ENCODE measurements around the gene PHACTR3. TPM values are rescaled to one million over a fixed set of nuclear protein-coding genes. Genes with fewer than 3 reads are reported as not detected.

Gene PHACTR3
- total RNA-seq, 1 experiment from 2014 or later = not detected

DNA sequence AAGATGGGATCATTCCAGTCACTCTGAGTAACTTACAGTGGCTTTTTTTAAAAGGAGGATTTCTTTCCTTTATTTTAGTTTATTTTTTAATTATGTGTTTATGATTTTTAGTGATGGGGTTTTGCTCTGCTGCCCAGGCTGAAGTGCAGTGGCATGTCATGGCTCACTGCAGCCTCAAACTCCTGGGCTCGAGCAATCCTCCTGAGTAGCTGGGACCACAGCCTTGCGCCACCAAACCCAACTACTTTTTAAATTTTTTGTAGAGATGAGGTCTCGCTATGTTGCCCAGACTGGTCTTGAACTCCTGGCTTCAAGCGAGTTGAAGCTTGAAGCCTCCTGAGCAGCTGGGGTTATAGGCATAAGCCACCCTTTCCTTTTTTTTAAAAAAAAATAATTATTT is 31.8 kb upstream of the PHACTR3 start:
- ChIA-PET RAD21 (ENCODE audit: low non-redundant PET in 1 of 2, low total read pairs in 2 of 2, uncharacterized antibody in 2 of 2, unreplicated experiment in 2 of 2) (no interaction called here), CTCF (no interaction called here), POLR2A (no interaction called here)
- no peaks in the 10 kb centered on the region for H3K79me2 ChIP-seq (ENCODE audit: insufficient read depth, low read length)
- no peak overlapping the region for H3K9ac ChIP-seq (ENCODE audit: low read length)
- no peaks in the 10 kb centered on the region for H3K36me3 ChIP-seq (ENCODE audit: control insufficient read depth in 1 of 2, insufficient read depth in 2 of 2, low read length in 2 of 2)
- TF ChIP-seq EZH2phosphoT487 (IDR thresholded peaks at IDR 0.05; ENCODE audit: borderline replicate concordance) (no peak), YY1 (IDR thresholded peaks at IDR 0.05; ENCODE audit: extremely low read depth, insufficient replicate concordance, low read depth, low read length) (no peak), POLR2AphosphoS5 (IDR thresholded peaks at IDR 0.05; ENCODE audit: low read depth, low read length) (no peak), SRF (IDR thresholded peaks at IDR 0.05; ENCODE audit: low read depth) (no peak), POLR2A (IDR thresholded peaks at IDR 0.05; ENCODE audit: borderline replicate concordance, extremely low read depth, insufficient read depth, insufficient read length) (no peak), EZH2 (IDR thresholded peaks at IDR 0.05) (no peak), ZFX (IDR thresholded peaks at IDR 0.05) (no peak), RAD21 (IDR thresholded peaks at IDR 0.05; ENCODE audit: low read depth) (no peak), CEBPB (IDR thresholded peaks at IDR 0.05; ENCODE audit: low read depth) (no peak), FOSL1 (IDR thresholded peaks at IDR 0.05; ENCODE audit: low read depth) (no peak), ZNF274 (IDR thresholded peaks at IDR 0.05; ENCODE audit: low read depth, low read length) (no peak), JUND (IDR thresholded peaks at IDR 0.05) (no peak), CBX3 (IDR thresholded peaks at IDR 0.05; ENCODE audit: low read depth) (no peak), SP1 (IDR thresholded peaks at IDR 0.05; ENCODE audit: low read depth) (no peak), SIN3A (IDR thresholded peaks at IDR 0.05; ENCODE audit: low read depth) (no peak)
- TF ChIP-seq, protein P1, sequence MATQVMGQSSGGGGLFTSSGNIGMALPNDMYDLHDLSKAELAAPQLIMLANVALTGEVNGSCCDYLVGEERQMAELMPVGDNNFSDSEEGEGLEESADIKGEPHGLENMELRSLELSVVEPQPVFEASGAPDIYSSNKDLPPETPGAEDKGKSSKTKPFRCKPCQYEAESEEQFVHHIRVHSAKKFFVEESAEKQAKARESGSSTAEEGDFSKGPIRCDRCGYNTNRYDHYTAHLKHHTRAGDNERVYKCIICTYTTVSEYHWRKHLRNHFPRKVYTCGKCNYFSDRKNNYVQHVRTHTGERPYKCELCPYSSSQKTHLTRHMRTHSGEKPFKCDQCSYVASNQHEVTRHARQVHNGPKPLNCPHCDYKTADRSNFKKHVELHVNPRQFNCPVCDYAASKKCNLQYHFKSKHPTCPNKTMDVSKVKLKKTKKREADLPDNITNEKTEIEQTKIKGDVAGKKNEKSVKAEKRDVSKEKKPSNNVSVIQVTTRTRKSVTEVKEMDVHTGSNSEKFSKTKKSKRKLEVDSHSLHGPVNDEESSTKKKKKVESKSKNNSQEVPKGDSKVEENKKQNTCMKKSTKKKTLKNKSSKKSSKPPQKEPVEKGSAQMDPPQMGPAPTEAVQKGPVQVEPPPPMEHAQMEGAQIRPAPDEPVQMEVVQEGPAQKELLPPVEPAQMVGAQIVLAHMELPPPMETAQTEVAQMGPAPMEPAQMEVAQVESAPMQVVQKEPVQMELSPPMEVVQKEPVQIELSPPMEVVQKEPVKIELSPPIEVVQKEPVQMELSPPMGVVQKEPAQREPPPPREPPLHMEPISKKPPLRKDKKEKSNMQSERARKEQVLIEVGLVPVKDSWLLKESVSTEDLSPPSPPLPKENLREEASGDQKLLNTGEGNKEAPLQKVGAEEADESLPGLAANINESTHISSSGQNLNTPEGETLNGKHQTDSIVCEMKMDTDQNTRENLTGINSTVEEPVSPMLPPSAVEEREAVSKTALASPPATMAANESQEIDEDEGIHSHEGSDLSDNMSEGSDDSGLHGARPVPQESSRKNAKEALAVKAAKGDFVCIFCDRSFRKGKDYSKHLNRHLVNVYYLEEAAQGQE (IDR thresholded peaks at IDR 0.05; ENCODE audit: low read depth) = no peak
- TF ChIP-seq, protein P2, sequence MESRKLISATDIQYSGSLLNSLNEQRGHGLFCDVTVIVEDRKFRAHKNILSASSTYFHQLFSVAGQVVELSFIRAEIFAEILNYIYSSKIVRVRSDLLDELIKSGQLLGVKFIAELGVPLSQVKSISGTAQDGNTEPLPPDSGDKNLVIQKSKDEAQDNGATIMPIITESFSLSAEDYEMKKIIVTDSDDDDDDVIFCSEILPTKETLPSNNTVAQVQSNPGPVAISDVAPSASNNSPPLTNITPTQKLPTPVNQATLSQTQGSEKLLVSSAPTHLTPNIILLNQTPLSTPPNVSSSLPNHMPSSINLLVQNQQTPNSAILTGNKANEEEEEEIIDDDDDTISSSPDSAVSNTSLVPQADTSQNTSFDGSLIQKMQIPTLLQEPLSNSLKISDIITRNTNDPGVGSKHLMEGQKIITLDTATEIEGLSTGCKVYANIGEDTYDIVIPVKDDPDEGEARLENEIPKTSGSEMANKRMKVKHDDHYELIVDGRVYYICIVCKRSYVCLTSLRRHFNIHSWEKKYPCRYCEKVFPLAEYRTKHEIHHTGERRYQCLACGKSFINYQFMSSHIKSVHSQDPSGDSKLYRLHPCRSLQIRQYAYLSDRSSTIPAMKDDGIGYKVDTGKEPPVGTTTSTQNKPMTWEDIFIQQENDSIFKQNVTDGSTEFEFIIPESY (IDR thresholded peaks at IDR 0.05; ENCODE audit: extremely low read depth, insufficient replicate concordance, low read length) = no peak
- TF ChIP-seq, protein P3, sequence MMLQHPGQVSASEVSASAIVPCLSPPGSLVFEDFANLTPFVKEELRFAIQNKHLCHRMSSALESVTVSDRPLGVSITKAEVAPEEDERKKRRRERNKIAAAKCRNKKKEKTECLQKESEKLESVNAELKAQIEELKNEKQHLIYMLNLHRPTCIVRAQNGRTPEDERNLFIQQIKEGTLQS (IDR thresholded peaks at IDR 0.05) = no peak
- TF ChIP-seq, protein P4, sequence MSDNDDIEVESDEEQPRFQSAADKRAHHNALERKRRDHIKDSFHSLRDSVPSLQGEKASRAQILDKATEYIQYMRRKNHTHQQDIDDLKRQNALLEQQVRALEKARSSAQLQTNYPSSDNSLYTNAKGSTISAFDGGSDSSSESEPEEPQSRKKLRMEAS (IDR thresholded peaks at IDR 0.05) = no peak
- no peak overlapping the region for H2AFZ ChIP-seq (ENCODE audit: low read depth, low read length, poor library complexity, severe bottlenecking)
- H3K4me3 ChIP-seq (replicated peaks in 1 of 2; ENCODE audit: low read depth in 1 of 2, low read length in 2 of 2) = no peak overlapping the region
- no peak for DNase-seq (ENCODE audit: low read depth, low spot score)
- no peak overlapping the region for H3K4me2 ChIP-seq (ENCODE audit: low read length)
- no peaks in the 10 kb centered on the region for H3K9me3 ChIP-seq (ENCODE audit: control insufficient read depth in 1 of 2, insufficient read depth in 1 of 2, low read depth in 1 of 2, low read length in 2 of 2)
- H3K9me2 ChIP-seq (ENCODE audit: insufficient read depth) = no peaks in the 10 kb centered on the region
- no peak overlapping the region for H3K27ac ChIP-seq (ENCODE audit: low read depth, low read length)
- intact Hi-C loops (cut with micrococcal nuclease) = no loop called here
- H3K27me3 ChIP-seq (ENCODE audit: insufficient read depth, low read length) = 0 out of 2 replicates have a peak, but pooled peaks cover 6% of the 10 kb centered on the region
- no peaks in the 10 kb centered on the region for H4K20me1 ChIP-seq (ENCODE audit: insufficient read depth)
- H3K4me1 ChIP-seq (ENCODE audit: control insufficient read depth in 1 of 2, insufficient read depth in 2 of 2, low read length in 2 of 2) = 0 out of 4 replicates have a peak, but pooled peaks cover 0 to 2% of the 10 kb centered on the region in 2 experiments
- ATAC-seq = no peak
- BruUV-seq (replicated peaks) = no TSS peak

Data from HCT116 (cell line).